Kidney (tissue), 14 donors: ENCODE results near the gene CCSAP. TPM values are rescaled to one million over a fixed set of nuclear protein-coding genes. Genes with fewer than 3 reads are reported as not detected.

ENCODE experiments used
- DNase-seq, 5 donors: peaks; one replicate each; pipeline ENCODE4 v3.0.0-alpha.2; 2013 to 2020
- FAIRE-seq: peaks from 2 replicates; lab custom pipeline; 2012; peaks lifted over from hg19 to GRCh38; lab: Jason Lieb, UNC
- H3K27ac ChIP-seq, 2 donors: one replicate each; pipeline ENCODE4 v1.7.0; 2013; ENCODE audit warnings: low read depth in 2 of 2, low read length in 2 of 2, inconsistent platforms in 1 of 2
- H3K27me3 ChIP-seq: one replicate; pipeline ENCODE4 v1.7.1; 2013; ENCODE audit warnings: low read length, inconsistent platforms; ENCODE audit not compliant: control insufficient read depth, insufficient read depth
- H3K36me3 ChIP-seq, 3 donors: one replicate each; pipeline versions ENCODE4 v1.7.0 to v1.7.1; 2013; ENCODE audit warnings: low read length in 3 of 3, control low read depth in 1 of 3, inconsistent platforms in 1 of 3; ENCODE audit not compliant: insufficient read depth in 3 of 3, control insufficient read depth in 2 of 3
- H3K4me1 ChIP-seq, 3 donors: one replicate each; pipeline versions ENCODE4 v1.7.0 to v1.7.1; 2013; ENCODE audit warnings: low read length in 3 of 3, inconsistent platforms in 1 of 3, low read depth in 1 of 3; ENCODE audit not compliant: control insufficient read depth in 2 of 3, insufficient read depth in 2 of 3
- H3K4me3 ChIP-seq, 3 donors: one replicate each; pipeline versions ENCODE4 v1.7.0 to v1.8.1; 2013; ENCODE audit warnings: low read length in 3 of 3, control low read depth in 1 of 3, inconsistent platforms in 1 of 3
- H3K9ac ChIP-seq, 3 donors: one replicate each; pipeline versions ENCODE4 v1.7.0 to v1.7.1; 2013; ENCODE audit warnings: low read length in 3 of 3, control low read depth in 1 of 3, inconsistent platforms in 1 of 3
- H3K9me3 ChIP-seq, 3 donors: one replicate each; pipeline versions ENCODE4 v1.7.0 to v1.7.1; 2013; ENCODE audit warnings: low read length in 3 of 3, control low read depth in 1 of 3, inconsistent platforms in 1 of 3; ENCODE audit not compliant: control insufficient read depth in 2 of 3, insufficient read depth in 1 of 3
- intact Hi-C: fragments of 100-400 bp; cut with DNase I; formaldehyde crosslinking; loops from one replicate; pipeline ENCODE4 v1.11.1; 2022
- polyA plus RNA-seq: library from polyadenylated mRNA; stranded (reverse); fragments of 350-450 nt; fragmentation: Illumina TruSeq; extraction: RNeasy Lipid Tissue Mini Kit (QIAGEN cat#74804); gene quantifications from one replicate; pipeline ENCODE4 v1.2.3, GENCODE V29; 2014; ENCODE audit warnings: low read depth, low replicate concordance; ENCODE audit not compliant: insufficient read depth
- total RNA-seq: library from RNA; stranded (reverse); fragmentation: NEBNext Ultra II Directional; extraction: Animal tissue kit (Norgen Biotek cat#: 25700); gene quantifications from one replicate; pipeline ENCODE4 v1.2.1, GENCODE V29; 2021
- TF ChIP-seq, protein P1 (sequence below): IDR thresholded peaks from 3 replicates; pipeline ENCODE4 v1.5.1; 2012; ENCODE audit warnings: mild to moderate bottlenecking, moderate library complexity, borderline replicate concordance; ENCODE audit not compliant: insufficient read depth; ENCODE audit errors: extremely low read depth
- donor health status: control.
- donor health status: control.
- donor health status: control.
- donor health status: control.
- donor health status: control.
- donor health status: DM: yes; HTN: yes; CAD: no.
- donor health status: Normal renal cell carcinoma (clear cell type).

Gene CCSAP
- total and polyA plus RNA-seq, 2 donors from 2014 or later: 0.84 to 3.1 TPM

DNA sequence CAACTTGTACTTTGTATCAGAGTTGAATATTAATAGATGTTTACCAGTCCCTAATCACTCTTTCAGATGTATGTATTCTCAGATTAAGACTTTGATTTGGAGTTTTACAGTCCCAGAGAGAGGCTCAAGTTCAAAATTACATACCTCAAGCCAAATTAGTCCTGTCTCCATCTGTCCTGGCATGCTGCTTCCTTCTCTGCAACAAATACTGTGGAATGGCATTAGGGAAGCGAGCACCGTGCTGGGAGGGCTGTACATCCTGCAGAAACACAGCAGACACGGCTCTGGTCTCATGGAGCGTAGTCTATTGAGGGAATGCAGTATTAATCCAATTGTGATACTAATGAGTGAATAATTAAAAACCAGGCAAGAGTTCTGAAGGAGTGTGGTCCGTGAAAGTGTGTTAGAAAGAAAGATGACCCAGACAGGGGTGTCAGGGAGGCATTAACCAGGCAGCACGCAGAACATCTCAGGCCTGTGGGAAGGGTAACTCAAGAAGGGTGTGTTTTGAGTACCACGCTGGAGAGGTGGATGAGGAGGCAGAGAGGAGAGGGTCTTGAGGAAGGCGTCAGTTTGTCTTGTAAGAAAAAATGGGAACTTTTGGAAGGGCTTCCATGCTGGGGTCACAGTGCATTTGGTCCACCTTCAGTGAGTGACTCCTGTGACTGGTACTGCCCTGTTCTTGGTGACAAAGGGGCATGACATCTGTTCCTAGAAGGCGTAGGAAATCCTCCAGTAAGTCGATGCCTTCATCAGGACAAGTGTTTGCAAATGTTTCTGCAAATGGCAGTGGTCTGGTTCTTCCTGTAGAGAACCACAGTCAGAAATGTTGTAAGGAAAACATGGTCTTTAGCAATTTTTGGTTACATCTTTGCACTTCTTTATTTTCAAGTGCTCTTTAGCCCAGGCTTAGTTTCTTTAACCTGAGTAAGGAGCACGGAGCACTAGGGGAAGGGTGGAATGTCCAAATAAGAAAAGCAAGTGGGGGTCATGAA, 70.4 kb downstream of the CCSAP start:
- Histone ChIP-seq H3K27me3 (no peaks in the 10 kb centered on the region), H3K27ac (peak overlapping the region; percentile 41 to 60), H3K4me3 (peak overlapping the region; percentile 57 to 95 (median 91)), H3K36me3 (no peaks in the 10 kb centered on the region), H3K4me1 (peaks cover 4 to 15% (median 12%) of the 10 kb centered on the region in 3 donors), H3K9me3 (no peaks in the 10 kb centered on the region), H3K9ac (peak overlapping the region in 2 of 3 donors; percentile 31 to 92)
- intact Hi-C loops: no loop called here
- TF ChIP-seq, protein P1, sequence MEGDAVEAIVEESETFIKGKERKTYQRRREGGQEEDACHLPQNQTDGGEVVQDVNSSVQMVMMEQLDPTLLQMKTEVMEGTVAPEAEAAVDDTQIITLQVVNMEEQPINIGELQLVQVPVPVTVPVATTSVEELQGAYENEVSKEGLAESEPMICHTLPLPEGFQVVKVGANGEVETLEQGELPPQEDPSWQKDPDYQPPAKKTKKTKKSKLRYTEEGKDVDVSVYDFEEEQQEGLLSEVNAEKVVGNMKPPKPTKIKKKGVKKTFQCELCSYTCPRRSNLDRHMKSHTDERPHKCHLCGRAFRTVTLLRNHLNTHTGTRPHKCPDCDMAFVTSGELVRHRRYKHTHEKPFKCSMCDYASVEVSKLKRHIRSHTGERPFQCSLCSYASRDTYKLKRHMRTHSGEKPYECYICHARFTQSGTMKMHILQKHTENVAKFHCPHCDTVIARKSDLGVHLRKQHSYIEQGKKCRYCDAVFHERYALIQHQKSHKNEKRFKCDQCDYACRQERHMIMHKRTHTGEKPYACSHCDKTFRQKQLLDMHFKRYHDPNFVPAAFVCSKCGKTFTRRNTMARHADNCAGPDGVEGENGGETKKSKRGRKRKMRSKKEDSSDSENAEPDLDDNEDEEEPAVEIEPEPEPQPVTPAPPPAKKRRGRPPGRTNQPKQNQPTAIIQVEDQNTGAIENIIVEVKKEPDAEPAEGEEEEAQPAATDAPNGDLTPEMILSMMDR: no peak
- DNase-seq: no peak
- no peak for FAIRE-seq

DNA sequence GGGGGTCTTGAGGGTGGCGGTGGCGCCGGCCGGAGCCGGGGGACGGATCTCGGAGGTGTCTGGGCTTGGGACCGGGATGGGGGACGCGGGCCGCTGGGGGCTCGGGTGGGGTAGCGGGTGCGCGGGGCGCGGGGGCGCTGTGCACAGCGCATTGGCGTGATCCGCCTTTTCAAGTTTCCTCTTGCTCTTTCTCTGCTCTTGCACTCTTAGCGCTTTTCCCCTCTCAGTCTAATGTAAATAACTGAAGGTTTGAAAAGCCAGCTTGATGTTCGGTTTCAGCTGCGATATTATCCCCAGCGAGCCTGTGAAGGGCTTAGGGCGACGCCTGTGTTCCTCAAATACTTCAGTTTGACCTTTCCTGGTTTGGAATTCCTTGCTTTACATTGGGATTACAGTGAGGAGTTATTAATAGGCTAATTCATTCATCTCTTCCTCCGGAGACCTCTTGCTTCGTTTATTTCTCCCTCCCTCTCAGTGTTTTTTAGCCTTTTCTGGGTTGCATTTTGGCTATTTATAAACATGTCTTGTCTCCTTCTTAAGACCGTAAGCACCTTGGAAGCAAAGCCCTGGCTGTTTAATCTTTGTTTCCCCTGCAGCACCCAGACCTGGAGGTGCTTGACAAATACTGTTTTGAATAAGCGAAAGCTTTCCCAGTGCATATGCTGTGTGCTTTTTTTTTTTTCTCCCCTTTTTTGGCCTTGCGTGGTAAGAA, 71.2 kb downstream of the CCSAP start:
- peak overlapping the region; percentile 60 to 81 for H3K27ac ChIP-seq
- H3K9me3 ChIP-seq: no peaks in the 10 kb centered on the region
- DNase-seq: peak in 2 of 5 donors; percentile 50 to 55
- TF ChIP-seq, protein P1: no peak
- intact Hi-C loops: no loop called here
- no peak for FAIRE-seq
- H3K27me3 ChIP-seq: no peaks in the 10 kb centered on the region
- peaks cover 4 to 15% (median 12%) of the 10 kb centered on the region in 3 donors for H3K4me1 ChIP-seq
- no peaks in the 10 kb centered on the region for H3K36me3 ChIP-seq
- peak overlapping the region; percentile 57 to 95 (median 91) for H3K4me3 ChIP-seq
- H3K9ac ChIP-seq: peak overlapping the region; percentile 31 to 92 (median 81)

Other genes with a start within 250 kb of the CCSAP start
- gene RAB4A, start 71.9 kb downstream of the CCSAP start, total RNA-seq: 56.0 TPM
- 38.3 TPM for gene RAB4A, start 71.9 kb downstream of the CCSAP start, polyA plus RNA-seq
- not detected for gene ACTA1, start 91.0 kb upstream of the CCSAP start, total RNA-seq
- gene ACTA1, start 91.0 kb upstream of the CCSAP start, polyA plus RNA-seq: 1.2 TPM
- 35.0 TPM for gene NUP133, start 165.3 kb upstream of the CCSAP start, total RNA-seq
- gene NUP133, start 165.3 kb upstream of the CCSAP start, polyA plus RNA-seq: 15.9 TPM
- gene ABCB10, start 215.7 kb upstream of the CCSAP start, total RNA-seq: 15.4 TPM
- gene ABCB10, start 215.7 kb upstream of the CCSAP start, polyA plus RNA-seq: 4.5 TPM